Islet precursor cell (in vitro differentiated cells): ENCODE results near the gene LYST.

Experiments
- DNase-seq: peaks from one replicate; pipeline ENCODE4 v3.0.0-alpha.2; 2018

The LYST gene

DNA sequence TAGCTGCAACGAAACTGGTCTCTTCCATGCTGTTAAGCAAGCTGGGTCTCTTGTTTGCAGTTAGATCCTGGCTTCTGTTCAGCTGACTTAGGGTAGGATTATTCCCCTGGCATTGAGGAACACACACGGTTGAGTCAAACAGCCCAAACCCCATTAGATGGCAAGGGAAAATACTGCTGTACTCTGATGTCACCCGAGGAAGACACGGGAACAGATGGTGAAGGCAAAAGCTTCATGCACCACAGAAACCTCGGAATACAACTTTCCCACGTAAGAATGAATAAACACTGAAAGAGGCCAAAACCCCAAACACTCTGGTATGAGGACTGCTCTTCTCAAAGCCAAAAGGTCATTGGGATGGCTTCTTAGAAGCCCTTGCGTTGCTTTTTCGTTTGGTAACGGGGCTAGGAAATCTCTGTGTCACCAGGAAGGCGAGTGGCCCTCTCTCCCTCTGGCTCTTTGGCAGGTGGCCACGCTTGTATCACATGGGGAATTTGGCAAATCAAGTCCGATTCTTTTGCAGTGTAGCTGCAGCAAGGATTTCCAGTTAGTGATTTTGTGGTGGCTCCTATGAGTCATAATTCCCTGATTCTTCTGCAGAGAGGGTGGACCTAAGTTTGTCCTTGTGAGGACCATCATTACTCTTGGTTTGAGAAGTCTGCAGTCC lies 16.7 kb upstream of the LYST start:
- DNase-seq: no peak

DNA sequence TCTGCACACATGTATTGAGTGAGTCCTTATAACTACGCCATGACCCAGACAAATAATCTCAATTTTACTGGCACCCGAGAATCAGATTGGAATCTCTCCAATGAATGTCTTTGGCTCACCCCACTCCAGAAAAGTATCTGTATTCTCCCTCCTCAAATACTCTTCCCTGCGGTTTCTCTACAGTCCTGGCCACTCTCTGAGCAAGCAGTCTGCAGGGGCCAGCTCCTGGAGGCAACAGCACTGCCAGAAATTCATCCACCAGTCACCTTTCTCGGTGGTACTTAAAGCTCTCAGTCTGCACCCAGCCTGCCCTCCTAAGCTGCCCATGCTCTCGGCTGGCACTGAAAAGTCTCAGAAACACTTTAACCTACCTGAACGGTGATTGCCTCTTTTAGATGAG lies 16.1 kb upstream of the LYST start:
- DNase-seq: no peak

DNA sequence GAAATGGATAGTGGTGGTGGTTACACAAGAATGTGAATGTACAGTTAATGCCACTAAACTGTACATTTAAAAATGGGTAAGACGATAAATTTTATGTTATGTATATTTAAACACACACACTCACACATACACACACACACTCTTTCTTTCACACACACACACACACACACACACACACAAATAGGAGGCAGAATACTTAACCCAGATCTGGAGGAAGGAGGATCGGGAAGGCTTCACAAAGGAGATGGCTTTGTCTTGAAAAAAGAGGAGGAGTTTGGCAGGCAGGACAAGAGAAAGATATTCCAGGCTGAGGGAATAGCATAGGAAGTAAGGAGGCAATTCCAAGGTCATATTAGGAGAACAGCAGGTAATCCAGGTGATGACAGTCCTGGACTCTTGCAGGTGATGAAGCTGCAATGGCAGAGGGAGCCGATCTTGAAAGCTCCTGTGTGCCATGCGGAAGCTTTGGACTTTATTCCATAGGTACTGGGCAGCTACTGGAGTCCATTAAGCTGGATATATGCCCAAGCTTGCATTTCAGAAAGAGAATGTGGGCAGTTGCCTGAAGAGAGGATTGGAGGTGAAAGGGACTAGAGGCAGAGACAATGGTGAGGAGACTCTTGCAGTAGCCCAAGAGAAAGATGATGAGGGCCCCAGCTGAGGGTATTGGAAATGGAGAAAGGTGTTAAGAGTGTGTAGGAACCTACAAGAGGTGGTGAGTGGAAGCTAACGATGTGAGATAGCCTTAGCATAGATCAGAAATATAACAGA lies 15.4 kb upstream of the LYST start:
- no peak for DNase-seq

DNA sequence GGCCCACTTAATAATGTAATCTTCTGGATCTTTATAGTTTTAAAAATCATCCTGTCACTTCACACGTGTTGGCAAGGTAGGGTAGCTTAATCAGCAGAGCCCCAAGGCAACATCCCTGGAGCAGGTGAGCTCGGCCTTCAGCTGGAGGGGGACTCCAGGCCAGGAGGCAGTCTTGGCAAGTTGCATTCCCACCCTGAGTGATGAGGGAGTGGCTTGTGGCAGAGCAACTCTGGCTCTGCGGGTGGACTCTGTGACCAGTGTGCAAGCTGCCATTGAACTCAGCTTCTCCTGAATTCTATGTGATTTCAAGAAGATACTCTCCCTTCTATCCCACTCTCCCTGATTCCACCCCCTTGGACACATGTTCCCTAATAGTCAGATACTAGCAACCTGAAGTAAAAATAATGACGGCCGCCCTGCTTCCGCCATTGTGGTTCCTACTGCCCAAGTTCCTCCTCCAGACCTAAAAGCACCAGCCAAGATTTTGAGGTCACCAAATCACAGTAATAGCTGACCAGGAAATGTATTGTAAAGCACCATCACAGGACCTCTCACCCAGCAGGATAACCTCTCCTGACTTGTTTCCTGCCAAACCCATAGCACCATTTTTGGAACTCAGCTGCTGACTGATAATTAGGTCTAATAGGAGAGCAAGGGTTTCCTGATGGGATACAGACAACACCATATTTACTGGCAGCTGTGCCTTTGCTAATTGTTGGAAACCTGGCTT lies 11.5 kb upstream of the LYST start:
- no peak for DNase-seq

DNA sequence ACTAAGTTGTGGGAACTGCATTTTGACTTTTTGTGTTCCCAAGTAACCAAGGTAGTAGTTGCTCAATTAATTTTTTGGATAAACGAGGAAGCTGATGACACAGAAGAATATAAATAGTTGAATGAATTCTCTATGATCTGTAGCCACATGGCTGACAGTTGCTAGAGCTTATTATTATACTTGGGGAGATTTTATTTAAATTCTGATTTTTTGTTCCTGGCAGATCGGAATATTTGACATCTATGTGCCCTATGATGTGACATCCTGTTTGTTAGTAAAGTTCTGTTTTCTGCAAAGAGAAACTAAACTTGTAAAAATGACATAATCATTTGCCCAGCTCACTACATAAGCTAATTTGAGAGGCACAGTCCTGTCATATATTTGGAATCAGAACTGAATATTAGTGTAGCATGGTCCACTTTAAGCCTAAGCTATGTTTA lies 9.7 kb upstream of the LYST start:
- DNase-seq: no peak

DNA sequence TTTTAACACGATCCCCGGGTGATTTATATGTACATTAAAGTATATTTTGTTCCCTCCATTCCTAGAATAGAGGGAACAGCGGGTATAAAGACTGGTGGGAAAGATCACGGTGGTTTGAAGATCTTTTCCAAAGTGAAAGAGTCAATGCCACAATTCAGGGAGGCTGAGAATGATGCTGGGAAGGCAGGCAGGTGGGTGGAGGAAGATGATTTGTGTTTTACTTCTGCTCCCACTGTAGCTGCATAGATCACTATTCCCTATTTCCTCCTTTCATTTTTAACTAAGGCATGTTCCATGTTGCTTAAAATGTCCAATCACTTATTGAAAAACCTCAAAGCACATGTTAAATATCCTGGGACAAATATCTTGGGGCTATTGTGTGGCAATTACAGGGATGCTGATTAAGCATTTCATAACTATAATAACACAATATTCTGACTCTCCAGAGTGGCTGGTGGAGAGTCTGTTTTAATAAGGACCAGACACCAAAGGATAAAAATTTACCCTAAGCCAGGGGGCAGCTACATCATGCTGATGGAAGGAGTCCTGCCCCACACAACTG lies 8.4 kb upstream of the LYST start:
- DNase-seq: no peak

DNA sequence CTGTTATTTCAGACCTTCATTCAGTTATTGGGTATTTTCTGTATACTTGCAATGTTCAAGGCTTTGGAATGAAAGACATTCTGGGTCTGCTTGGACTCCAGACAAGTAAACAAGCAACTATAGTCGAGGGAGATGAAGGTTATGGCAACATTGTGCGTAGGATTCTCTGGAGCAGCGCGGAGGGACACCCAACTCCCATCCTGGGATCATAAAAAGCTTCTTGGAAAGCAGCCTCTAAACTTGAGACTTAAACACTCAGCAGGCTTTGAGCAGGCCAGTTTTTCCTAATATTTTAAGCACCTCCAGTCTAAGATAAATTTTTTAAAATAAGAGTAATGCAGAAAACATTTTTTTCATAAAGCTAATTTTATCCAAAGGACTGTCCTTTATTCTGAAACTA lies 7.6 kb upstream of the LYST start:
- DNase-seq: no peak

DNA sequence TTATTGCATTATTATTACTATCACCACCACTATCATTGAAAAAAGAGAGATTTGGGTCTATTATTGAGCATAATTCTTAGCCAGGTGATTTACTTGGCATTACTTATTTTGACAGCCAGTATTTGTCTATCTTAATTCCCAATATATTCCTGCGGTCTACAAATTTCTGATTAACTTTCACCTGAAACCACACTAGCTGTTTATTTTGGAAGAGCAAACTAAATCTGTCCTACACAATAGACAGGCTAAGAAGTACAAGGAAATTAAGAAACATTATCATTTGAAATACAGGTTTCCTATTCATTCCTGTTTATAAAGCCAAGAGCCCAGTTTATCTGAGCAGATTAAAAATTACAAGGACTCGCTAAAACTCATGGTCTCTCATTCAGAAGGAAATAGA lies 6.9 kb upstream of the LYST start:
- DNase-seq: no peak

DNA sequence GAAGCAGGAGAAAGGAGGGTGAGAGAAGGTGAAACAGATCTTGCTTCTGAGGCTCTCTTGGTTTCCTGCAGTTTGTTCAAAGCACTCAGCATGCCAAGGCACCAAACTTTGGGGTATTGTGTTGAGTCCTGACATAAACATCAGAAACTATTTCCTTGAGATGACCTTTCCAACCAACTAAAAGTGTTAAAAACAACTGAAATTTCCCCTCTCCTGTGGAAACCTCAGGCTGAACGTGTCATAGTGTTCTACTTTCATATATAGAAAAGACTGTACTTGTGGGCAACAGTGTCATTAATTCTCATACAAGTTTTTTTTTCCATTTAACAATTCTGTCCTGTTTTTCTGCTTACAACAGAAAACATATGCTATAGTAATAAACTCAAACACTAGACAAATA lies 6.3 kb upstream of the LYST start:
- DNase-seq: no peak

DNA sequence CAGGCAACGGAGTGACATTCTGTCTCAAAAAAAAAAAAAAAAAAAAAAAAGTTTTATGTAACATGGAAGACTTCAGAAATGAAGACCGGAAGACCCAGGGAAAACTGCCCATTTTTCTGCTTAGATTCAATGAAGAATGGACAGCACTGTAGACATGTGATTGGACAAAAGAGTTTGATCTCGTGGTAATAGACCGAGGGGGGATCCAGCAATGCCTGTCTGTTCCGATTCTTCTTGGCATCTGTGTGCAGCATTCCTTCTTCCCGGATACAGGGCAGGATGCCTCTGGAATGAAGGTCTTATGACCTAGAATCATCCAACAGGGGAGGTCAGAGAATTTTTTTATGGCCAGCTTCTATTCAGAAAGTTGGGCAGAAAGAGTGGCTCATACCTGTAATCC lies 5.6 kb upstream of the LYST start:
- no peak for DNase-seq

DNA sequence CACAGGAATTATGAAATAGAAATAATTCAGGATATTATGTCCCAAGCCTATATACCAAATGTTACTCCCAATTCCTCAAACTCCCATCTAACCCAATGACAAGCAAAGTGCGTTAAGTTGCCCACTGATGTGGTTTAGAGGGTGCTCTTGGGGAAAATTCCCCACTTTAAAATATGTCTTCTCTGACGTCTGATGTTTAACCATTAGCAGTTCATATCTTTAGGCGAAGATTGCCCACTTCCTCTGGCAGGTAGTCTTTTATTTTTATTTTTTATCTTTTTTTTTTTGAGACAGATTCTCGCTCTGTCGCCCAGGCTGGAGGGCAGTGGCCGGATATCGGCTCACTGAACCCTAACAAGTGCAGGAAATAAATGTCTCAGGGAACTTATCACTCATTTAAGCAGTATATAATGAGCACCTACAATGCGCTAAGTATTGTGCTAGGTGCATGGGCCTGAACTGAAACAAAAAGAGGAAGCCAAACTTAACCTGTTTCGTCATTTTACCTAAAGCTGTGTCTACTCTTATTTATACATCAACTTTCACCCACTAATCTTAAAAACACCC lies 1.3 kb upstream of the LYST start:
- DNase-seq: no peak

DNA sequence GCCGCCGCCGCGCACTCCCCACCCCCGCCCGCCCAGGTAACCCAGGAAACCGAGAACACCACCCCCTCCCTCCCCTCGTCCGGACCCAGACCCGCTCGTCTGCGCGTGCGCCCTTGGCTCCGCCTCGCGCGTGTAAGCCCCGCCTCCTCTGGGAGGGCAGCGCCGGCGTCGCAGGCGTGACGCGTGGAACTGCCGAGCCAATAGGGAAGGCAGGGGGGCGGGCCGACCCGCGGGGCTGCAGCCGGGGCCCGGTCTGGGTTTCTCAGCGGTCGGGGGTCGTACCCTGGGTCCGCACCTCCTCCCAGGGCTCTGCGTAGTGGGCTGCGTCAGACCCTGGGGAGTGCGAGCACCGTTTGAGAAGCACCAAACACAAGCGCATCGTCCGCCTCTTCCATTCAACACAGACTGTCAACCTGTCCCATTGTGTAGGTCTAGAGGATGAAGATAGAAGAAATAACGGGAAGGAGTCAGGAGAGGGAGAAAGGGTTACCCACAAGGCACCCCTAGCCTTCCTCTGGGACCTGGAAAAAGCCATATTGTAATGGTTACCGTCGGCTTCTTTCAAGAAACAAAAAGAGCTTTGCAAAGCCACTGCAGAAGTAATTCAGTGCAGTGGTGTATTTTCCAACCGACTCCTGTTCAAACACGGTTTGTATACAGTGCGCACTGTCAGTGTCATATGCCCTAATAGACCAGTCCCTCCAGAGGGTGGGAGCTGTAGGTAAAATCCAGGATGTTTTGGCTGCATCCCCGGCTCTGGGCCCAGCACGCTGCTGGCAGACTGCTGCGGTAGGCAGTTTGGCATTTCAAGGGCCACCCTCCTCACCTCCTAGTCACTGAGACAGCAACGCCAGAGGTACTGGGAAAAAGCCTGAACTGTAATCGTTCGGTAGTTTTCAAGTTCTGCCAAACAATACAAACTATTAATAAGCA lies 473 bp upstream of the LYST start:
- DNase-seq: peak; percentile 97

DNA sequence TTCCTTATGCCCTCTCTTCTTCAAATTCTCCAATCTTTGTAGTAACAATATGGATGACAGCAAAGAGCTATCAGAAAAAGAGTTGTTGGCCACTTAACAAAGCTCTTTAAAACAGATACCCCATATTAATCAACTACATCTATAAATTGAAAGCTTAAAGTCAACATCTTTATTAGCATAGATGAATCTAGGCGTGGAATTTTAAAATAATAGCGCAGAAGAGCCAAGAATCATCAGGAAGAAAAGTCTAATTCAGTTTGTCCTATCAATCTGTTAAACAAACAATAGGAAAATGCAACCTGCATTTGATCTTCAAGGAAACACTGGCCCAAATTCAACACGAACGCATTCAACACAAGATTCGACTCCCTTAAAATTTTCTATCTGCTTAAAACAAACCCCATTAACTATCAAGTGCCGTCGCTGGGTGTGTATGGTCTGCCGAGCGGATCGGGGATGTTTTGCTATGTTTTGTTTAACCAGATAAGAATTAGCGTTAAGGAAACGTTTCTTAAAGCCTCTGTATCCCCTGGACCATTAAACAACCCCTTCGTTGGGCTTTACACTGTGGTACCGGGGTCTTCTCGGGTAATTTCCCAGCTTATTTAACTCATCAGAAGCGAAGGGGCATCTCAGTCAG lies 1.0 kb downstream of the LYST start:
- DNase-seq: no peak

DNA sequence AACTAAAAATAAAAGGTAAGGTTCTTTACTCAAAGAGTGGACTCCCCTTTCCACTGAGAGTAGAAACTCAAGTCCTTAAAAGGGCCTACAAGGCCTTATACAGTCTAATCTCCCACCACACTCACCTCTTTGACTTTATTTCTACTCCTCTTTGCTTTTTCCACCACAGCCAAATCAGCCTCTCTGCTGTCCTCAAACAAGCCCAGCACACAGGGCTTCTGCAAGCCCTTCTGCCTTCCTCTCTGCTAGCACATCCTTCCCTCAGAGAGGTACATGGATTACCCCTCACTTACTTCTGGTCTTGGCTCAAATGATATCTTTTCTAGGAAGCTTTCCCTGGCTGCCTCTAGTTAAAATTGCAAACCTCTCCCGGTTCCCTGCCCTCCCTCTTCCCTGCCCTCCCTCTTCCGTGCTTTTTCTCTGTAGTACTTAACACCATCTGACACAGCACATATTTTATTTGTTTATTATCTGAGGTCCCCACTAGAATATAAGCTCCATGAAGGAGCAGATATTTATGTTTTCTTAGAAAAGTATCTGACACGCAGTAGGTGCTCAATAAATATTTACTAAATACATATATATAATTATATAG lies 1.7 kb downstream of the LYST start:
- DNase-seq: no peak

DNA sequence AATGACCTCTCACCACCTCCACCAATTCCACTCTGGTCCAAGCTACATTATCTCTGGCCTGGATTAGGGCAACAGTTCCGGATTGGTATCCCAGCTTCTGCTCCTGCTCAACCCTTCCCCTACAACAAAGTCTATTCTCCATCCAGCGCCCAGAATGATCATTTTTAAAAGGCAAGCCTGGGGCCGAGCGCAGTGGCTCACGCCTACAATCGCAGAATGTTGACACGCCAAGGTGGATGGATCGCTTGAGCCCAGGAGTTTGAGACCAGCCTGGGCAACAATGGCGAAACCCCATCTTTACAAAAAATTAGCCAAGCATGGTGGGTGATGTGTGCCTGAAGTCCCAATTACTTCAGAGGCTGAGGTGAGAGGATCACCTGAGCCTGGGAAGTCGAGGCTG lies 2.2 kb downstream of the LYST start:
- no peak for DNase-seq

DNA sequence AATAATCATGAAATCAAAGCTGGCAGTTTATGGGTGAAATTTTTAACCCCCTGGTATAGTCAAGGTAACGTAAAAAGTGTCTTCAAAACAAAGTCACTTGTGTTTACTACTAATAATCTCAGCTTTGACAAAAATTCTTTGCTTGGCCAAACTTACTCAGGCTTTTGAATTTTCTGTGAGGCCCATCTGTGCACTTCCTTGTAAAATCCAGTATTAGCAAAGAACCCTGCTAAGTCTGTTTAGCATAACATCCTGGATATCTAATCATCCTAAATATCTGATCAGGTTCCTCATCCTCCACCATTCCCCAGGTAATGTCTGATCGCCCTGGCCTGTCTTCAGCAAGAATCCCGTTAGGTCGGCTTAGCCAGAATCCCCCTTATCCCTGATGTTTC lies 3.0 kb downstream of the LYST start:
- DNase-seq: no peak

DNA sequence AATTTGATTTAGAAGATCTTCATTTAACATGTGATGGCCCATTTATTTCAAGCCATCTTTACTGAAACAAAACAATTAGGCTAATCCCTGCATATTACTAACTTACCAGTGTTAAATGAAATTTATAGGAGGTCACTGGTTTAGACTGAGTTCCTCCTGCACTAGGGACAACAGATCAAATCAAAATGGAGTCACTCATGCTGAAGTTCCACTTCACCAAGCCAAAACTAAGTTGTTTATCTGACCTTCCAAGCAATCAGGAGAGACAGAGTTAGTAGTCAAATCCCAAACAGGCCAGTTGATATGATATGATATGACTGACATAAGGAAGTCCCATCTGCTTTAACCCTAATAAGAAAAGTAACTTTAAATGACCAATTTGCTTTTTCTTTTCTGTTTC lies 4.8 kb downstream of the LYST start:
- DNase-seq: no peak

DNA sequence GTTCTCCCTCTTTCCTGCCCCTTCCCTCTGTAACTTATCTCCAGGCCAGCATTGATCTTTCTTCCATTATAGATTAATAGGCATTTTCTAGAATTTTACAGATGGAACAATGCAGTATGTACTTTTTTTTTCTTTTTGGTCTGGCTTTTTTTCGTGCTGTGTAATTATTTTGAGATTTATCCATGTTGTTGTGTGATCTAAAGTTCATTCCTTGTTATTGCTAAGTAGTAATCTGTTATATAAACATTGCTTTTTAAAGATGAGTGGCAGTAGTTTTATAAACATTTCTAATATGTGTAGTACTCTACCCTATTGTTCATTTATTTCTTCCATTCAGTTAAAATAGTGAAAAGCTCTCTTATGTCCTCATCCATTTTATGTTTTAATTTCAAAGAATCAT lies 5.9 kb downstream of the LYST start:
- DNase-seq: no peak

DNA sequence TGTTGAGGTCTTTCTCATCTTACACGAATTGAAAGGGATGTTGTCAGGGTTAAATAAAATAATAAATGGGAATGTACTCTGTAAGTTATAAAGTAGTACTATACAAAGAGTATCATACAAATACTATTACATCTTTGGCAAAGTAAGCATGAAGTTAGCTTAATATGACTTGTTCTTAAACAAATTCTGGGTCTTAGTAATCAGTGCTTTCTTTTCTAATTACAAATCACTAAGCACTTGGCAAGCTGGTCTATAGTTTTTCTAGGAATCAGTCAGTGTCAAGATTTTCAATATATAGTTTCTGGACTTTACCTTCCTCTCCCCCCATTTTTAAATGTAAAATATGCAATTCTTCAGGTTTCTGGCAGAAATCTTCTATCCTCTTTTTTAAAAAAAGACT lies 6.9 kb downstream of the LYST start:
- no peak for DNase-seq

DNA sequence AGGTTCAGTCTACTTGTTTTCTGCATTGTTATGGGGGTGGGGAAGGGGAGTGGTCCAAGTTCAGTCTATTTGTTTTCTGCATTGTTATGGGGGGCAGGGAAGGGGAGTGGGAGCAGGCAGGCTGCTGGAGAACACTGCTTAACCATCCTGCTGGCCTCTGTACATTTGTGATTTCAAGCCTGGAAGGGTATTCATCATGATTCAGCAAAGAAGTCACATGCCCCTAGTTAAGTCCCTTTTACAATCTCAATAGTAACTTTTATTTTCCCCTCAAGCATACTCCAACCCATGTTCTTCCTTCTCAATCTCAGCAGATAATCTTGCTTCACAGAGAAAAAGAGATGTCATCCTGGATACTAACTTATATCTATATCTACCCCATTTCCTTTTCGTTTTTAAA lies 7.9 kb downstream of the LYST start:
- no peak for DNase-seq

DNA sequence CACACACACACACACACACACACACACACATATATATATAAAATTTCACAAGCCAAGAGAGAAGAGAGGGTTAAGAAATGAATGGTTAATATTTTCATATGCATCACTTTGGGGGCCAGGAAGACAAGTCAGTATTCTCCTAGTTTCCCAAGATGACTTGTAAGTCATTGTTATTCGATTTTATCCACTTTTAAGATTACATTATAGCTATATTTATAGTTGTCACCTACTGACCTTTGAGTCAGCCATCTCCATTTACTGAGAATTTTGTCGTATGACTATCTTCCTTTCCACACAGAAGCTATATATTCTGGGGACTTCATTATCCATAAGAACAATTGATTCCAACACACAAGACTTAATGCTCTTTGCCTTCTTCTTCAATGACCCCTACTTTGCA lies 8.9 kb downstream of the LYST start:
- no peak for DNase-seq
